Vagina (tissue), 2 donors: ENCODE results near the gene FAM227A. TPM values are rescaled to one million over a fixed set of nuclear protein-coding genes. Genes with fewer than 3 reads are reported as not detected.
A peak's percentile ranks its signal among the peaks of the same experiment; 100 is the strongest.

Experiments used
- DNase-seq, 2 donors: peaks; one replicate each; pipeline ENCODE4 v3.0.0-alpha.2; 2017; ENCODE audit errors: extremely low spot score in 2 of 2
- H3K27ac ChIP-seq: fragments of 200-600 bp; sonication (generic); one replicate; pipeline ENCODE4 v1.5.1; 2019
- H3K27me3 ChIP-seq: fragments of 200-600 bp; sonication (generic); one replicate; pipeline ENCODE4 v1.5.1; 2019
- H3K36me3 ChIP-seq, 2 donors: fragments of 200-600 bp; sonication (generic); one replicate each; pipeline ENCODE4 v1.5.1; 2017 to 2019
- H3K4me1 ChIP-seq: fragments of 200-600 bp; sonication (generic); one replicate; pipeline ENCODE4 v1.5.1; 2019
- H3K4me3 ChIP-seq, 2 donors: fragments of 200-600 bp; sonication (generic); 1 replicate in 1 of 2; 2 replicates in 1 of 2; pipeline ENCODE4 v1.5.1; 2016 to 2019
- H3K9me3 ChIP-seq: fragments of 200-600 bp; sonication (generic); one replicate; pipeline ENCODE4 v1.5.1; 2019
- POLR2A ChIP-seq, 2 donors: fragments of 450-650 bp; IDR thresholded peaks; one replicate each; pipeline ENCODE4 v1.6.1; 2017; ENCODE audit warnings: antibody characterized with exemption in 2 of 2, mild to moderate bottlenecking in 2 of 2, moderate library complexity in 2 of 2
- POLR2AphosphoS5 ChIP-seq, 2 donors: sonication (generic); formaldehyde crosslinking; IDR thresholded peaks; one replicate each; pipeline ENCODE4 v1.9.0; 2017; ENCODE audit warnings: antibody characterized with exemption in 2 of 2, mild to moderate bottlenecking in 2 of 2, low read depth in 1 of 2; ENCODE audit not compliant: insufficient read depth in 1 of 2
- intact Hi-C: fragments of 100-400 bp; cut with DNase I; formaldehyde crosslinking; loops from one replicate; pipeline ENCODE4 v1.15.1; 2023
- total RNA-seq: library from RNA; depleted of rRNA; stranded (reverse); fragments of >200 nt; gene quantifications from one replicate; pipeline ENCODE4 v1.2.3, GENCODE V29; 2016
- TF ChIP-seq, protein P1 (sequence below), 3 experiments: fragments of 450-650 bp in 2 of 3; fragments of 200-600 bp in 1 of 3; sonication (generic) in 1 of 3; IDR thresholded peaks; one replicate each; pipeline ENCODE4 v1.5.1; 2017 to 2019; ENCODE audit warnings: antibody characterized with exemption in 3 of 3, mild to moderate bottlenecking in 2 of 3, moderate library complexity in 2 of 3

The FAM227A gene
- total RNA-seq, 1 donor from 2014 or later, result 0.25 TPM

DNA sequence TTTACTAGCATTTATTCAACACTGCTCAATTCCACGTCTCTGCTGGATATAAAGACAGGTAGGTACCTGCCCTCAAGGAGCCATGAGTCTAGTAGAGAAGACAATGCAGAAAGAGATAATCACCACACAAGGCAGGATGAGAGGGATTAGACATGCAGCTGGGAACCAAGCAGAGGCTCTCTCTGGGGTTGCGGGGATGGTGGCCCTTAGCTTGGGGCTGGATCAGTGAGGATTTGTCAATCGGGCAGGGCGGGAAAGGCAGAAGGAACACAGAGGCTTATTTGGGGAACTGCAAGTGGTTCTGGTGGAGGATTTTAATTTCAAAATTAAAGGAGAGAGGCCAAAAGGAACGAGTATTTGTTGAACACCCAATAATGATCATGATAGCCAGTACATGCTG, 77.7 kb downstream of the FAM227A start:
- H3K4me3 ChIP-seq, result no peak overlapping the region
- H3K4me1 ChIP-seq, result no peaks in the 10 kb centered on the region
- no peak for TF ChIP-seq POLR2AphosphoS5 (IDR thresholded peaks at IDR 0.05; ENCODE audit: insufficient read depth in 1 of 2, low read depth in 1 of 2)
- TF ChIP-seq POLR2A (IDR thresholded peaks at IDR 0.05), result no peak
- TF ChIP-seq, protein P1, sequence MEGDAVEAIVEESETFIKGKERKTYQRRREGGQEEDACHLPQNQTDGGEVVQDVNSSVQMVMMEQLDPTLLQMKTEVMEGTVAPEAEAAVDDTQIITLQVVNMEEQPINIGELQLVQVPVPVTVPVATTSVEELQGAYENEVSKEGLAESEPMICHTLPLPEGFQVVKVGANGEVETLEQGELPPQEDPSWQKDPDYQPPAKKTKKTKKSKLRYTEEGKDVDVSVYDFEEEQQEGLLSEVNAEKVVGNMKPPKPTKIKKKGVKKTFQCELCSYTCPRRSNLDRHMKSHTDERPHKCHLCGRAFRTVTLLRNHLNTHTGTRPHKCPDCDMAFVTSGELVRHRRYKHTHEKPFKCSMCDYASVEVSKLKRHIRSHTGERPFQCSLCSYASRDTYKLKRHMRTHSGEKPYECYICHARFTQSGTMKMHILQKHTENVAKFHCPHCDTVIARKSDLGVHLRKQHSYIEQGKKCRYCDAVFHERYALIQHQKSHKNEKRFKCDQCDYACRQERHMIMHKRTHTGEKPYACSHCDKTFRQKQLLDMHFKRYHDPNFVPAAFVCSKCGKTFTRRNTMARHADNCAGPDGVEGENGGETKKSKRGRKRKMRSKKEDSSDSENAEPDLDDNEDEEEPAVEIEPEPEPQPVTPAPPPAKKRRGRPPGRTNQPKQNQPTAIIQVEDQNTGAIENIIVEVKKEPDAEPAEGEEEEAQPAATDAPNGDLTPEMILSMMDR (IDR thresholded peaks at IDR 0.05), result no peak
- no peaks in the 10 kb centered on the region for H3K27me3 ChIP-seq
- H3K27ac ChIP-seq, result no peak overlapping the region
- DNase-seq, result no peak
- H3K36me3 ChIP-seq, result no peaks in the 10 kb centered on the region
- intact Hi-C loops, result loop anchor here (10.0 kb wide), 1 partner anchor 524 kb away; the partner anchor contains the start of gene PICK1
- H3K9me3 ChIP-seq, result no peaks in the 10 kb centered on the region

DNA sequence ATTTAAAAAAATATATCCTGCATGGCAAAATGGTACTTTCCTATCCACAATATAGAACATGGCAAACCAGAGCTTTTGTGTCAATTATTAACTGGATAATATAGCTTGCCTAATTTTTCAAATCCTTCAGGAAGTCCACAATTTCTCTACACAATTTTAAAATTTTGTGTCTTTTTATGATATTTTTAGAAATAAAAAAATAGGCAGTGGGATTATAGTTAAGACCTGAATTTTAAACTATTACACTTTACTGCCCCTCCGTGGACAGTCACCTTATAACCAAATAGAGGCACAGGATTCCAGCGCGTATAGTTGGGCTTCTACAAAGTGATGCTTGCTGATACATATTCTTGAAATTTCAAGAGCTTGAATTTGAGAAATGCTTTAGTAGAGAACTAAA, 84.1 kb downstream of the FAM227A start:
- H3K27me3 ChIP-seq, result no peaks in the 10 kb centered on the region
- H3K36me3 ChIP-seq, result no peaks in the 10 kb centered on the region
- H3K4me1 ChIP-seq, result peaks cover 13% of the 10 kb centered on the region
- intact Hi-C loops, result loop anchor here (10.0 kb wide), 1 partner anchor 517 kb away; the partner anchor contains the start of gene PICK1
- H3K4me3 ChIP-seq, result no peak overlapping the region
- H3K9me3 ChIP-seq, result no peaks in the 10 kb centered on the region
- no peak for DNase-seq
- no peak overlapping the region for H3K27ac ChIP-seq
- TF ChIP-seq POLR2A (IDR thresholded peaks at IDR 0.05), result no peak
- TF ChIP-seq POLR2AphosphoS5 (IDR thresholded peaks at IDR 0.05; ENCODE audit: insufficient read depth in 1 of 2, low read depth in 1 of 2), result peak in 1 of 2 donors; percentile 31
- TF ChIP-seq, protein P1 (IDR thresholded peaks at IDR 0.05), result peak in 2 of 3 experiments; percentile 11 to 33

DNA sequence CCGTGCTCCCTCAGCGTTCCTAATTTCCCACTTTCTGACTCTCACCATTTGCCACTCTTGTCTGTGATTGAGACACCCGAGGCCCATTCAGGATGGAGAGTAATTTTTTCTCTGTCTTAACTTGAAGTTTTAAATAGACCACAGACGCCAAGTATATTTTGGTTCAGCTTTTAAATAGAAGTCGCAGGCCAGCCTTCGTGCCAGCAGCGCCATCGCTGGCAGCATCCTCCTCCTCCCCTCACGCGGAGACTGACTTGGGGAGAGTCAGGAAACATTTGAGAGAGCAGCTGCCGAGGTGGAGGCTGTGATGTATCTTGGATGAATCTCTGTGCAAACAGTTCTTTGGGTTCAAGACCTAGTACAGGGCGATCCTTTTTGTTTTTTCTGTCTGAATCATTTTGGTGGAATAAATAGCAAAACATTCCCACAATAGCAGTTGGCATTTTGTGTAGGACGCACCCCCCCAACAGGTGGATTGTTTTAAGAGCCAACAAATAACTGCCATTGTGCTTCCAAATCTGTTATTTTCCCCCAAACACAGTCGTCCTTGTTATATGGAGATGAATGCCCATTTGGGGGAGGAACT, 85.3 kb downstream of the FAM227A start:
- Histone ChIP-seq H3K9me3 (no peaks in the 10 kb centered on the region), H3K36me3 (no peaks in the 10 kb centered on the region), H3K27ac (peak overlapping the region; percentile 88), H3K4me1 (peaks cover 13% of the 10 kb centered on the region), H3K4me3 (peak overlapping the region; percentile 62 to 73), H3K27me3 (no peaks in the 10 kb centered on the region)
- TF ChIP-seq, protein P1 (IDR thresholded peaks at IDR 0.05), result no peak
- DNase-seq, result no peak
- intact Hi-C loops, result loop anchor here (1.0 to 10.0 kb wide), 2 partner anchors 172 to 516 kb away; partner anchors contain the start of gene PICK1

DNA sequence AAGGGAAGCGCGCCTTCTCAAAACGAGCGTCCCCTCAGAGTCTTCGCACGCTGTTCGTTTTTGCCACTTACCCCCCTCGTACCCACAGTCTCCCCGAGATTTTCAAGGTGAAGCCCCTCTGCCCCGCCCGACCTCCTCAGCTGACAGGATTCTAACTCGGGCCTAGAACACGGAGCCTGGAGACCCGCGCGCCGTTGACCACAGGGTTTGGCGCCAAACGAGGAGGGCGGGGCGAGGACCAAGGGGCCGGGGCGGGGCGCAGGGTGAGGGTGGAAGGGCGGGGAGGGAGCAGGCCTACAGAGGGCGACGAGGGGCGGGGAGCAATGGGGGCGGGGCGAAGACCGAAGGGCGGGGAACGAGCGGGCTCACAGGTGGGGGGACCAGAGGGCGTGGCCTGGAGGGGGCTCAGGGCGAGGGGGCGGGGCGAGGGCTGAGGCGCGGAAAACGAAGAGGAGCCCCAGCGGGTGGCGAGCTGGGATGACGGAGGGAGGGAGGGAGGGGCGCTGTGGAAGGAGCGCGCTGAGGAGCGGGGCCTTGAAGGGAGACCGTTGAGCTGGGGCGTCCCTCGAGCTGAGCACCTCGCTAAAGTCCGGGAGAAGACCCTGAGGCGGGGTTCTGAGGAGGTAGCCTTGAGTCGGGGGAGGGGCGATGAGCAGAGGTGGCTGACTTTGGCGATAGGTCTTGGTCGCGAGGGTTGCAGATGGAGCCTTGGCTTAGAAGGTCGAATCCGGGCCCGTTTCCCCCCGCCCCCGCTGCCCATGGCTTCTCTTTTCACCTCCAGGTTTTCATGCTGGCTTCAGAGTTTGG, 86.0 kb downstream of the FAM227A start, which contains the start of gene DMC1:
Gene DMC1 (minus strand): TSS at position 212 of the 807 bp plus-strand sequence. CDS start 1,927 bp downstream, outside the sequence.
- peak in 1 of 2 donors; percentile 96 for DNase-seq
- Histone ChIP-seq H3K9me3 (no peaks in the 10 kb centered on the region), H3K4me3 (peak within 1 kb of the TSS; percentile 62 to 73), H3K27ac (peak within 1 kb of the TSS; percentile 88), H3K36me3 (no peaks in the 10 kb centered on the region), H3K4me1 (peaks cover 13% of the 10 kb centered on the region), H3K27me3 (no peaks in the 10 kb centered on the region)
- TF ChIP-seq POLR2AphosphoS5 (IDR thresholded peaks at IDR 0.05; ENCODE audit: insufficient read depth in 1 of 2, low read depth in 1 of 2), result peak in 1 of 2 donors; percentile 77
- TF ChIP-seq, protein P1 (IDR thresholded peaks at IDR 0.05), result no peak
- peak in 1 of 2 donors; percentile 55 for TF ChIP-seq POLR2A (IDR thresholded peaks at IDR 0.05)
- intact Hi-C loops, result loop anchor here (1.0 to 10.0 kb wide), 2 partner anchors 171 to 515 kb away; partner anchors contain the start of gene PICK1
